Thyroid gland (tissue), 4 donors: ENCODE measurements around the gene MCM5.

Source experiments
- POLR2A ChIP-seq, 2 donors: fragments of 450-650 bp; IDR thresholded peaks; one replicate each; pipeline ENCODE4 v1.6.1; 2017; ENCODE audit warnings: antibody characterized with exemption in 2 of 2, mild to moderate bottlenecking in 2 of 2, moderate library complexity in 1 of 2
- TF ChIP-seq, protein P1 (sequence below), 6 experiments: fragments of 200-600 bp in 3 of 6; fragments of 450-650 bp in 3 of 6; sonication (generic) in 3 of 6; IDR thresholded peaks; one replicate each; pipeline ENCODE4 v1.5.1; 2016 to 2019; ENCODE audit warnings: antibody characterized with exemption in 6 of 6, mild to moderate bottlenecking in 2 of 6, inconsistent platforms in 1 of 6, moderate library complexity in 1 of 6

DNA sequence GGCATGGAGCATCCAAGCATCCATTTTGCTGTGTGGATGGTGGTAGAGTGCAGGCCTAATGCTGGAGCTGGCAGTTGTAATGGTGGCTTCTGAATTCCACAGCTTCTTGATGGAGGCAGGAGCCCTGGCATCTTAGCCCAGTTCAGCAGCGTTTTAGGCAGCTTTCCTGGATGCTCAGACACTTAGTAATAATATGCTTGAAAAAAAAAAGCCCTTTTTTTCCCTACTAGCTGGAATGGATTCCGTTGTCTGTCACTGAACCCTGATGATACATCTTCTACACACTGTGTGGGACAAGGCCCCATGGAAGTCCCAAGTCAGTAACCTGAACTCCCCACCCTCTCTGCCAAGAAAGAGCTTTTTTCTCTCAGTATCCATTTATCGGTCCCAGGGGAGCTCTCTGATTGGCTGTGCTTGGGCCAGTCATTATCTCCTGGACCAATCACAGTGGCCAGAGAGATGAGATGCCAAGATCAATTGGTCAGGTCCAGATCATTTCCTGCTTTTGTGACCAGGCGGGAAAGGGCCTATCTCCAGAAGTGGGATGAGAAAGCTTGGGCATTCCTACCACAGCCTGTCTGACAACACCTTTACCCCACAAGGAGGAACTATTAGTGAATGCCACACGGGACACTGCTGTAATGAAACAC, 34.2 kb downstream of the MCM5 start:
- TF ChIP-seq POLR2A (IDR thresholded peaks at IDR 0.05): no peak
- TF ChIP-seq, protein P1, sequence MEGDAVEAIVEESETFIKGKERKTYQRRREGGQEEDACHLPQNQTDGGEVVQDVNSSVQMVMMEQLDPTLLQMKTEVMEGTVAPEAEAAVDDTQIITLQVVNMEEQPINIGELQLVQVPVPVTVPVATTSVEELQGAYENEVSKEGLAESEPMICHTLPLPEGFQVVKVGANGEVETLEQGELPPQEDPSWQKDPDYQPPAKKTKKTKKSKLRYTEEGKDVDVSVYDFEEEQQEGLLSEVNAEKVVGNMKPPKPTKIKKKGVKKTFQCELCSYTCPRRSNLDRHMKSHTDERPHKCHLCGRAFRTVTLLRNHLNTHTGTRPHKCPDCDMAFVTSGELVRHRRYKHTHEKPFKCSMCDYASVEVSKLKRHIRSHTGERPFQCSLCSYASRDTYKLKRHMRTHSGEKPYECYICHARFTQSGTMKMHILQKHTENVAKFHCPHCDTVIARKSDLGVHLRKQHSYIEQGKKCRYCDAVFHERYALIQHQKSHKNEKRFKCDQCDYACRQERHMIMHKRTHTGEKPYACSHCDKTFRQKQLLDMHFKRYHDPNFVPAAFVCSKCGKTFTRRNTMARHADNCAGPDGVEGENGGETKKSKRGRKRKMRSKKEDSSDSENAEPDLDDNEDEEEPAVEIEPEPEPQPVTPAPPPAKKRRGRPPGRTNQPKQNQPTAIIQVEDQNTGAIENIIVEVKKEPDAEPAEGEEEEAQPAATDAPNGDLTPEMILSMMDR (IDR thresholded peaks at IDR 0.05): no peak
